Endothelial cell of umbilical vein (primary cell): ENCODE data around the gene GAK. TPM values are rescaled to one million over a fixed set of nuclear protein-coding genes. Genes with fewer than 3 reads are reported as not detected.

Experiments
- BruUV-seq: library from RNA; stranded (reverse); fragments of 400-500 nt; replicated peaks from 2 replicates; lab custom pipeline; 2021; lab: Mats Ljungman, UMichigan
- CTCF ChIA-PET: fragments of 300-600, 350-600 bp; sonication (Branson Sonifier 250); formaldehyde crosslinking; loops from one replicate; lab custom pipeline; 2021; ENCODE audit warnings: antibody characterized with exemption, inconsistent platforms; lab: Charles Lee
- POLR2A ChIA-PET: fragments of 300-600, 350-600 bp; sonication (Branson Sonifier 250); formaldehyde crosslinking; loops from one replicate; lab custom pipeline; 2021; ENCODE audit warnings: antibody characterized with exemption, inconsistent platforms; lab: Charles Lee
- DNase-seq: peaks from one replicate; pipeline ENCODE4 v3.0.0-alpha.2; 2011; ENCODE audit warnings: low read depth, low spot score
- FAIRE-seq: peaks from 2 replicates; lab custom pipeline; 2011; peaks lifted over from hg19 to GRCh38; lab: Jason Lieb, UNC
- H2AFZ ChIP-seq: 2 replicates; pipeline ENCODE4 v1.6.0; 2012; ENCODE audit warnings: low read depth, low read length, control low read depth, inconsistent platforms
- H3K27ac ChIP-seq: 2 replicates; pipeline ENCODE4 v1.5.1; 2011; ENCODE audit warnings: low read depth, mild to moderate bottlenecking, control low read depth, low read length, moderate library complexity; ENCODE audit not compliant: insufficient read depth
- H3K27me3 ChIP-seq, 2 experiments: 2 replicates each; pipeline versions ENCODE4 v1.6.0 to v1.6.1; 2011; ENCODE audit warnings: low read length in 2 of 2, mixed read lengths in 1 of 2; ENCODE audit not compliant: control insufficient read depth in 2 of 2, insufficient read depth in 2 of 2
- H3K36me3 ChIP-seq, 2 experiments: 2 replicates in 1 of 2; 3 replicates in 1 of 2; pipeline ENCODE4 v1.5.1; 2011; ENCODE audit warnings: low read length in 2 of 2, mild to moderate bottlenecking in 1 of 2, moderate library complexity in 1 of 2; ENCODE audit not compliant: control insufficient read depth in 2 of 2, insufficient read depth in 2 of 2; ENCODE audit errors: extremely low read depth in 1 of 2
- H3K4me1 ChIP-seq: 3 replicates; pipeline ENCODE4 v1.5.1; 2011; ENCODE audit warnings: mild to moderate bottlenecking, low read length; ENCODE audit not compliant: control insufficient read depth, insufficient read depth; ENCODE audit errors: extremely low read depth
- H3K4me2 ChIP-seq: 2 replicates; pipeline ENCODE4 v1.6.1; 2011; ENCODE audit warnings: low read length, control low read depth, mixed read lengths; ENCODE audit not compliant: insufficient read depth
- H3K4me3 ChIP-seq, 3 experiments: fragments of 200-600 bp in 1 of 3; sonication (generic), shearing (Covaris generic) in 1 of 3; replicated peaks in 1 of 3; 2 replicates each; pipeline ENCODE4 v1.5.1; 2011 to 2016; ENCODE audit warnings: control low read depth in 3 of 3, low read length in 3 of 3, mild to moderate bottlenecking in 2 of 3, inconsistent platforms in 1 of 3, low read depth in 1 of 3, moderate library complexity in 1 of 3; ENCODE audit not compliant: insufficient read depth in 1 of 3
- H3K79me2 ChIP-seq: 2 replicates; pipeline ENCODE4 v1.6.0; 2012; ENCODE audit warnings: low read length, inconsistent platforms; ENCODE audit not compliant: control insufficient read depth, insufficient read depth
- H3K9ac ChIP-seq: replicated peaks from 2 replicates; pipeline ENCODE3; 2011; ENCODE audit warnings: low read length, control low read depth; ENCODE audit not compliant: insufficient read depth; ENCODE audit errors: extremely low read depth
- H3K9me1 ChIP-seq: replicated peaks from 3 replicates; pipeline ENCODE4 v1.6.0; 2011; ENCODE audit warnings: mild to moderate bottlenecking, low read length; ENCODE audit not compliant: control insufficient read depth, insufficient read depth; ENCODE audit errors: extremely low read depth
- H3K9me3 ChIP-seq: replicated peaks from 2 replicates; pipeline ENCODE4 v1.5.1; 2012; ENCODE audit warnings: low read length, inconsistent platforms; ENCODE audit not compliant: control insufficient read depth, insufficient read depth
- H4K20me1 ChIP-seq: replicated peaks from 2 replicates; pipeline ENCODE3; 2011; ENCODE audit warnings: mild to moderate bottlenecking, low read length; ENCODE audit not compliant: control insufficient read depth, insufficient read depth; ENCODE audit errors: extremely low read depth
- CTCF ChIP-seq, 2 donors: IDR thresholded peaks; 1 replicate in 1 of 2; 2 replicates in 1 of 2; pipeline ENCODE4 v1.5.1; 2011; ENCODE audit warnings: low read length in 2 of 2, mild to moderate bottlenecking in 2 of 2, moderate library complexity in 2 of 2, control low read depth in 1 of 2, inconsistent platforms in 1 of 2, low read depth in 1 of 2; ENCODE audit not compliant: insufficient read depth in 1 of 2; ENCODE audit errors: extremely low read depth in 1 of 2
- EZH2 ChIP-seq: IDR thresholded peaks from 2 replicates; pipeline ENCODE4 v1.6.1; 2012; ENCODE audit warnings: borderline replicate concordance, low read depth, mild to moderate bottlenecking, moderate library complexity, low read length, inconsistent platforms; ENCODE audit not compliant: severe bottlenecking
- FOS ChIP-seq: IDR thresholded peaks from 2 replicates; pipeline ENCODE4 v1.6.1; 2011; ENCODE audit warnings: mild to moderate bottlenecking, low read length, moderate library complexity, borderline replicate concordance; ENCODE audit not compliant: insufficient read depth
- GATA2 ChIP-seq: IDR thresholded peaks from 2 replicates; pipeline ENCODE4 v1.7.0; 2011; ENCODE audit warnings: low read depth, mild to moderate bottlenecking, moderate library complexity, mixed read lengths, low read length; ENCODE audit not compliant: insufficient read length, insufficient read depth
- JUN ChIP-seq: IDR thresholded peaks from 2 replicates; pipeline ENCODE4 v1.6.1; 2011; ENCODE audit warnings: borderline replicate concordance, low read depth; ENCODE audit not compliant: insufficient read length, insufficient read depth
- MAX ChIP-seq: IDR thresholded peaks from 2 replicates; pipeline ENCODE4 v1.6.1; 2011; ENCODE audit not compliant: insufficient read depth, insufficient read length
- MYC ChIP-seq: IDR thresholded peaks from one replicate; pipeline ENCODE4 v1.6.1; 2011; ENCODE audit warnings: mild to moderate bottlenecking, low read depth, low read length
- POLR2A ChIP-seq: IDR thresholded peaks from 2 replicates; pipeline ENCODE4 v1.6.1; 2012; ENCODE audit warnings: low read depth, mild to moderate bottlenecking, control low read depth, low read length
- POLR2AphosphoS5 ChIP-seq: IDR thresholded peaks from 2 replicates; pipeline ENCODE4 v1.6.1; 2012; ENCODE audit warnings: low read depth, mild to moderate bottlenecking, control low read depth, low read length, moderate library complexity; ENCODE audit not compliant: insufficient read depth
- dilution Hi-C: fragments of 300-500 bp; cut with MboI; formaldehyde crosslinking; loops from one replicate; pipeline ENCODE4 v1.15.0; 2019; ENCODE audit warnings: low sequenced_read_pairs; ENCODE audit not compliant: extremely low pct_ligation_motif_present
- intact Hi-C: fragments of 100-400 bp; cut with micrococcal nuclease; formaldehyde crosslinking; loops from one replicate; pipeline ENCODE4 v1.10.0; 2022
- polyA plus RNA-seq, 4 experiments: library from polyadenylated mRNA; depleted of rRNA in 3 of 4; stranded (reverse) in 3 of 4; unstranded in 1 of 4; fragments of >200 nt; gene quantifications; 2 replicates each; pipeline versions ENCODE4 v1.2.1 to v1.2.3, GENCODE V29; 2011 to 2012; ENCODE audit warnings: missing spikeins in 1 of 4
- total RNA-seq: library from RNA; stranded (reverse); gene quantifications from 2 replicates; pipeline ENCODE4 v1.2.3, GENCODE V29; 2021

Gene GAK
- total and polyA plus RNA-seq, 2 donors (not counting 3 experiments of a cell fraction or from before 2014, with no cell fraction given): 49.6 to 109 TPM

- ChIA-PET CTCF (interaction anchor here (1.4 kb wide), 1 partner anchor 8 kb away, joined by 6 read pairs; no protein-coding TSS in a partner anchor), POLR2A (no interaction called here)
- FAIRE-seq: no peak
- Histone ChIP-seq H3K9me3 (no peaks in the 10 kb centered on the region), H3K4me1 (no peaks in the 10 kb centered on the region), H3K27ac (no peak overlapping the region), H4K20me1 (no peaks in the 10 kb centered on the region), H3K27me3 (peaks cover 17 to 23% of the 10 kb centered on the region in 2 experiments), H3K9me1 (no peaks in the 10 kb centered on the region), H3K9ac (no peak overlapping the region), H2AFZ (no peak overlapping the region), H3K79me2 (no peaks in the 10 kb centered on the region), H3K4me3 (no peak overlapping the region), H3K36me3 (no peaks in the 10 kb centered on the region), H3K4me2 (no peak overlapping the region)
- no peak for TF ChIP-seq EZH2
- no peak for TF ChIP-seq CTCF (IDR thresholded peaks at IDR 0.05; ENCODE audit: extremely low read depth in 1 of 2, insufficient read depth in 1 of 2, low read depth in 1 of 2, low read length in 2 of 2)
- TF ChIP-seq MAX: no peak
- TF ChIP-seq JUN: no peak
- no peak for TF ChIP-seq MYC
- no peak for TF ChIP-seq POLR2AphosphoS5
- TF ChIP-seq FOS: no peak
- TF ChIP-seq POLR2A: no peak
- TF ChIP-seq GATA2: no peak
- dilution Hi-C loops: no loop called here
- intact Hi-C loops: no loop called here
- no TSS peak for BruUV-seq
- no peak for DNase-seq
Measured at GRCh38 chr4:820230-821172, 111.6 kb downstream of the GAK start.
